Activated naive CD8-positive, alpha-beta T cell (primary cell): Measurements from ENCODE around the gene NPC2.

ENCODE experiments used
- H3K27ac Mint-ChIP-seq: one replicate; pipeline ENCODE4 v1.8.0; 2021; ENCODE audit warnings: mixed read lengths
- H3K27me3 Mint-ChIP-seq: one replicate; pipeline ENCODE4 v1.8.0; 2021; ENCODE audit warnings: mixed read lengths
- H3K36me3 Mint-ChIP-seq: one replicate; pipeline ENCODE4 v1.8.0; 2021; ENCODE audit warnings: mixed read lengths
- H3K4me1 Mint-ChIP-seq: one replicate; pipeline ENCODE4 v1.8.0; 2021; ENCODE audit warnings: low read depth, mixed read lengths
- H3K4me3 Mint-ChIP-seq: one replicate; pipeline ENCODE4 v1.8.0; 2021; ENCODE audit warnings: mild to moderate bottlenecking, mixed read lengths
- H3K9me3 Mint-ChIP-seq: one replicate; pipeline ENCODE4 v1.8.0; 2021; ENCODE audit warnings: low read depth, mixed read lengths

NPC2 gene

GRCh38 chr14:74526854-74527585 lies 33.9 kb upstream of the NPC2 start:
- Mint-ChIP-seq H3K4me1 (no peaks in the 10 kb centered on the region), H3K27me3 (no peaks in the 10 kb centered on the region)

GRCh38 chr14:74525361-74525851 lies 32.3 kb upstream of the NPC2 start:
- H3K27ac Mint-ChIP-seq = no peak overlapping the region
- H3K27me3 Mint-ChIP-seq = no peaks in the 10 kb centered on the region
- H3K36me3 Mint-ChIP-seq = no peaks in the 10 kb centered on the region
- no peaks in the 10 kb centered on the region for H3K9me3 Mint-ChIP-seq
- H3K4me3 Mint-ChIP-seq = no peak overlapping the region
- H3K4me1 Mint-ChIP-seq = no peaks in the 10 kb centered on the region

More at GRCh38 chr14:74526854-74527585, 33.9 kb upstream of the NPC2 start:
- Mint-ChIP-seq H3K36me3 (no peaks in the 10 kb centered on the region), H3K27ac (no peak overlapping the region), H3K4me3 (no peak overlapping the region), H3K9me3 (no peaks in the 10 kb centered on the region)

GRCh38 chr14:74524812-74525135 lies 31.7 kb upstream of the NPC2 start:
- Mint-ChIP-seq H3K36me3 (no peaks in the 10 kb centered on the region), H3K4me1 (no peaks in the 10 kb centered on the region), H3K27ac (no peak overlapping the region), H3K9me3 (no peaks in the 10 kb centered on the region), H3K4me3 (no peak overlapping the region), H3K27me3 (no peaks in the 10 kb centered on the region)

GRCh38 chr14:74524076-74524811 lies 31.1 kb upstream of the NPC2 start:
- no peaks in the 10 kb centered on the region for H3K4me1 Mint-ChIP-seq
- no peak overlapping the region for H3K27ac Mint-ChIP-seq
- no peak overlapping the region for H3K4me3 Mint-ChIP-seq
- no peaks in the 10 kb centered on the region for H3K27me3 Mint-ChIP-seq
- H3K36me3 Mint-ChIP-seq = no peaks in the 10 kb centered on the region
- H3K9me3 Mint-ChIP-seq = no peaks in the 10 kb centered on the region

- H3K27me3 Mint-ChIP-seq = no peaks in the 10 kb centered on the region
- no peaks in the 10 kb centered on the region for H3K36me3 Mint-ChIP-seq
- no peaks in the 10 kb centered on the region for H3K9me3 Mint-ChIP-seq
- no peak overlapping the region for H3K4me3 Mint-ChIP-seq
- no peaks in the 10 kb centered on the region for H3K4me1 Mint-ChIP-seq
- H3K27ac Mint-ChIP-seq = no peak overlapping the region
Measured at GRCh38 chr14:74522740-74523139, 29.6 kb upstream of the NPC2 start.

GRCh38 chr14:74521756-74522155 lies 28.7 kb upstream of the NPC2 start:
- Mint-ChIP-seq H3K27me3 (no peaks in the 10 kb centered on the region), H3K36me3 (no peaks in the 10 kb centered on the region), H3K4me3 (no peak overlapping the region), H3K4me1 (no peaks in the 10 kb centered on the region), H3K9me3 (no peaks in the 10 kb centered on the region), H3K27ac (no peak overlapping the region)

GRCh38 chr14:74519316-74520074 lies 26.4 kb upstream of the NPC2 start:
- Mint-ChIP-seq H3K27ac (no peak overlapping the region), H3K36me3 (no peaks in the 10 kb centered on the region), H3K9me3 (no peaks in the 10 kb centered on the region), H3K4me3 (no peak overlapping the region), H3K27me3 (no peaks in the 10 kb centered on the region), H3K4me1 (peaks cover 7% of the 10 kb centered on the region)

- Mint-ChIP-seq H3K9me3 (no peaks in the 10 kb centered on the region), H3K27me3 (peaks cover 2% of the 10 kb centered on the region)
Measured at GRCh38 chr14:74518221-74518620, 25.1 kb upstream of the NPC2 start.

GRCh38 chr14:74517731-74518130 lies 24.6 kb upstream of the NPC2 start:
- Mint-ChIP-seq H3K27ac (no peak overlapping the region), H3K36me3 (no peaks in the 10 kb centered on the region), H3K9me3 (no peaks in the 10 kb centered on the region), H3K27me3 (peaks cover 2% of the 10 kb centered on the region), H3K4me1 (peaks cover 13% of the 10 kb centered on the region), H3K4me3 (no peak overlapping the region)

More at GRCh38 chr14:74518221-74518620, 25.1 kb upstream of the NPC2 start:
- H3K4me3 Mint-ChIP-seq = no peak overlapping the region
- H3K27ac Mint-ChIP-seq = no peak overlapping the region
- H3K36me3 Mint-ChIP-seq = no peaks in the 10 kb centered on the region
- peaks cover 13% of the 10 kb centered on the region for H3K4me1 Mint-ChIP-seq

- no peak overlapping the region for H3K4me3 Mint-ChIP-seq
- no peak overlapping the region for H3K27ac Mint-ChIP-seq
- H3K36me3 Mint-ChIP-seq = no peaks in the 10 kb centered on the region
- H3K27me3 Mint-ChIP-seq = peaks cover 2% of the 10 kb centered on the region
- no peaks in the 10 kb centered on the region for H3K9me3 Mint-ChIP-seq
- peaks cover 13% of the 10 kb centered on the region for H3K4me1 Mint-ChIP-seq
Measured at GRCh38 chr14:74516451-74517160, 23.5 kb upstream of the NPC2 start.

- Mint-ChIP-seq H3K27me3 (peaks cover 2% of the 10 kb centered on the region), H3K36me3 (no peaks in the 10 kb centered on the region), H3K4me1 (peaks cover 13% of the 10 kb centered on the region), H3K27ac (no peak overlapping the region), H3K9me3 (no peaks in the 10 kb centered on the region), H3K4me3 (no peak overlapping the region)
Measured at GRCh38 chr14:74515891-74516412, 22.8 kb upstream of the NPC2 start.

GRCh38 chr14:74514471-74514941 lies 21.4 kb upstream of the NPC2 start:
- Mint-ChIP-seq H3K36me3 (no peaks in the 10 kb centered on the region), H3K27ac (no peak overlapping the region), H3K9me3 (no peaks in the 10 kb centered on the region), H3K27me3 (peaks cover 2% of the 10 kb centered on the region), H3K4me3 (no peak overlapping the region), H3K4me1 (peaks cover 13% of the 10 kb centered on the region)

GRCh38 chr14:74511966-74512830 lies 19.1 kb upstream of the NPC2 start:
- peaks cover 13% of the 10 kb centered on the region for H3K4me1 Mint-ChIP-seq
- no peak overlapping the region for H3K4me3 Mint-ChIP-seq
- H3K27ac Mint-ChIP-seq = no peak overlapping the region
- no peaks in the 10 kb centered on the region for H3K9me3 Mint-ChIP-seq
- peaks cover 2% of the 10 kb centered on the region for H3K27me3 Mint-ChIP-seq
- H3K36me3 Mint-ChIP-seq = no peaks in the 10 kb centered on the region
